ENCODE measurements around the gene TMEM63A.
"Not testable (repeated sequence)": the region's sequence is repeated elsewhere in the genome, so short reads cannot be mapped to it uniquely, and the experiment has no call there.

The TMEM63A gene

DNA sequence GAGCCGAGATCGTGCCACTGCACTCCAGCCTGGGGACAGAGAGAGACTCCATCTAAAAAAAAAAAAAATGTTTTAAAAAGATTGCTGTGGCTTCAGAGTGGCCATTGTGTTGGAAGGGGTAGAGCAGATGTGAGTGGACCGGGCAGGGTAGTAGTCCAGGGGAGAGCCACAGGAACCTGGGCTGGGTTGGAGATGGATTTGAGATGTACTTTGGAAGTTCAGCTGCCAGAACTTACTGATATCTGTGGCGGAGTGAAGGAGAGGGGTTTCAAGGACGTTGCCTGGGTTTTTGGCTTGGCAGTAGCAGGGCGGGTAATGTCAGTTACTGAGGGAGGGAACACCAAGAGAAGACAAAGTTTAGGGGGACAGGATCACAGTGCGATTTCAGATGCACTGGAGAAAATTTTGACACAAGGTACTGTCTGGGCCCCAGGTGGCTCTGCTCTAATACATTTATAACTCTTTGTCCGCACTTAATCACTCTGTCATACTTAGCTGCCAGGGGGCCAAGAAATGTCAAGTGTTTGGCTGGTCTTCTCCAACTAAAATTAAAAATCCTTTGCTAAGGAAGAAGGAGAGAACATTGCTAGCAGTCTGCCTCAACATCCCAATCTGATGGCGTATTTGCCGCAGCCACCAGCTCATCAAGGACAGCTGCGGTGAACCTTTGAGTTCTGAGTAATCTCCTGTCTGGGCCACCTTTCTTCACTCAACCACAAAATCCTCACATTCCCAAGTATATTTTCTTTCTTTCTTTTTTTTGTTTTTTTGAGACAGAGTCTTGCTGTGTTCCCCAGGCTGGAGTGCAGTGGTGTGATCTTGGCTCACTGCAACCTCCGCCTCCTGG is 62.6 kb downstream of the TMEM63A start:
- no peak overlapping the region for H3K4me3 ChIP-seq (replicated peaks; ENCODE audit: low read depth, low read length)
- TF ChIP-seq, protein P1, sequence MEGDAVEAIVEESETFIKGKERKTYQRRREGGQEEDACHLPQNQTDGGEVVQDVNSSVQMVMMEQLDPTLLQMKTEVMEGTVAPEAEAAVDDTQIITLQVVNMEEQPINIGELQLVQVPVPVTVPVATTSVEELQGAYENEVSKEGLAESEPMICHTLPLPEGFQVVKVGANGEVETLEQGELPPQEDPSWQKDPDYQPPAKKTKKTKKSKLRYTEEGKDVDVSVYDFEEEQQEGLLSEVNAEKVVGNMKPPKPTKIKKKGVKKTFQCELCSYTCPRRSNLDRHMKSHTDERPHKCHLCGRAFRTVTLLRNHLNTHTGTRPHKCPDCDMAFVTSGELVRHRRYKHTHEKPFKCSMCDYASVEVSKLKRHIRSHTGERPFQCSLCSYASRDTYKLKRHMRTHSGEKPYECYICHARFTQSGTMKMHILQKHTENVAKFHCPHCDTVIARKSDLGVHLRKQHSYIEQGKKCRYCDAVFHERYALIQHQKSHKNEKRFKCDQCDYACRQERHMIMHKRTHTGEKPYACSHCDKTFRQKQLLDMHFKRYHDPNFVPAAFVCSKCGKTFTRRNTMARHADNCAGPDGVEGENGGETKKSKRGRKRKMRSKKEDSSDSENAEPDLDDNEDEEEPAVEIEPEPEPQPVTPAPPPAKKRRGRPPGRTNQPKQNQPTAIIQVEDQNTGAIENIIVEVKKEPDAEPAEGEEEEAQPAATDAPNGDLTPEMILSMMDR (IDR thresholded peaks at IDR 0.05; ENCODE audit: low read length, missing control alignments), result no peak
- no peak for DNase-seq (ENCODE audit: low read depth)

DNA sequence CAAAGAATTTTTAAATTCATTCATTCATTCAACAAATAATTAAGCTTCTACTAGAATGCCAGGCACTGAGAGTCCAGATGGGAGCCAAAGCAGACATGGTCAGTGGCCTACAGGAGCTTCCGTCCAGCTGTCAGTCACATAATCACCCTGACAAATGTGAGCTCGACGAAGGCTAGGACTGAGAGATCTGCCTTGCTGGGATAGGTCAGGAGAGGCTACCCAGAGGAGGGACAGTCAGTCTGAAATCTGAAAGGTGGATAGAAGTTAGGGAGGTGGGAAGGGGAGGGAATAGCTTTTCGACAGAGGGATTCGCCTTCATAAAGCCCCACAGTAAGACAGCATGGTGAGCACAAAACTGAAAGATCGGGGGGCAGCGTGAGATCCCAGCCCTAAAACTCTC is 64.0 kb downstream of the TMEM63A start:
- no peak overlapping the region for H3K4me3 ChIP-seq (replicated peaks; ENCODE audit: low read depth, low read length)
- no peak for DNase-seq (ENCODE audit: low read depth)
- TF ChIP-seq, protein P1 (IDR thresholded peaks at IDR 0.05; ENCODE audit: low read length, missing control alignments), result no peak

DNA sequence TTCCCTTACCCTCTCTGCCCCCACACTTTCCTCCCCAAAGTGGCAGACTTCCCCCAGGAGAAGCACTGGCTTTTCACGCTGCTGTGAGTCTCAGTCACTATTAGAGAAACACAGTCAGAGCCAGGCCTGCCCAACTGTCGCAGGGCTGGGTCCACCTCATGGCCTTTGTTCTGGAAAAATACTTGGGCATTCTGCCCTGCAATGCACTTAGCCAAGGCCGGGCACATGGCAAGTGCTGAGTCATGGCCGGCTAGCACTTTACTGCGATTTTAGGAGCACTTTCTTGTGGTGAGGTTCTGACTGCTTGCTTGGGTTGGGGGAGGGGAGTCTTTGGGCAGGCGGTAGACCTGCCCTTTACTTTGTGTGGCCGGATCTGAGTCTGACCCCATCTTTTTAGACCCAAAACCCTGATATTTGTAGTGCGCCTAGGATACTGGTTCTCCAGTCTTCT is 64.5 kb downstream of the TMEM63A start:
- TF ChIP-seq, protein P1 (IDR thresholded peaks at IDR 0.05; ENCODE audit: low read length, missing control alignments), result no peak
- H3K4me3 ChIP-seq (replicated peaks; ENCODE audit: low read depth, low read length), result no peak overlapping the region
- peak; percentile 93 for DNase-seq (ENCODE audit: low read depth)

DNA sequence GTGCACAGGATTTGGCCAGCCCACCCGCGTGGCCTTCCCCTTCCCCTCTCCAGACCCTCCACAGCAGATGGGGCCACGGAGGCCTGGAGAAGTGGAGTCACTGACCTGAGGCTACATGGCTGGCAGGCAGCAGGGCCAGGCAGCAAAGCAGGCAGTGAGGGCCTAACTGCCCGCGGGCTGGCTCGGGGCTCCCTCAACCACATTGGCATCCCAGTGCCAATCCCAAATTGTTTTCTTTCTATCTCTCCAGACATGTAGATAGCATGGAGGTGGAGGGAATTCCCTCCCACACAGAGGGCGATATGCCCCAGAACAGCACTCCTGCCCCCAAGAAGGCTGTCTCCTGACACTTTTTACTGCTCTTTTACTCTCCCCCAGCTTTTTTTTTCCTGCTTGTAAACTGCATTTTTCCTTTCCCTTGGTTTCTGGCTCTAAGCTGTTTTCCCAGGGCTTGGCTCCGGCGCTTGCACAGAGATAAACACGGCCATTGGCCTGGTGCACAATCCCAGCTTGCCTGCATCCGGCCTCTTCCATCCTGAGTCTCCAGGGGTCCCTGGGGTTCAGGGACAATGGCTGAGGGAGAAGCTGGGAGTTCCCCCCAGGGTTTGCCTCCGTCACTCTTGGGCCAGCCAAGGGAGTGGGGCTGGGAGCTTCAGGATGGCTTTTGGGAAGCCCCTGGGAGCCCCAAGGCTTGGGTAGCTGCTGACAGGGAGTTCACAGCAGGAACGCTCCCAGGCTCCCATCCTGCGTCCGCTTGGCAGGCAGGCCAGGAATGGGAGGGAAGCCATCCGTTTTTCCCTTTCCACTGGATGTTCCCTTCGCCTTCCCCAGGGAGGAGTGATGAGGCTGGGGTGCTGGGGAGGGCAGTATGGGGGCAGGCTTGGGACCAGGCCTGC is 65.3 kb downstream of the TMEM63A start:
- no peak overlapping the region for H3K4me3 ChIP-seq (replicated peaks; ENCODE audit: low read depth, low read length)
- TF ChIP-seq, protein P1 (IDR thresholded peaks at IDR 0.05; ENCODE audit: low read length, missing control alignments), result no peak
- peak; percentile 66 for DNase-seq (ENCODE audit: low read depth)

DNA sequence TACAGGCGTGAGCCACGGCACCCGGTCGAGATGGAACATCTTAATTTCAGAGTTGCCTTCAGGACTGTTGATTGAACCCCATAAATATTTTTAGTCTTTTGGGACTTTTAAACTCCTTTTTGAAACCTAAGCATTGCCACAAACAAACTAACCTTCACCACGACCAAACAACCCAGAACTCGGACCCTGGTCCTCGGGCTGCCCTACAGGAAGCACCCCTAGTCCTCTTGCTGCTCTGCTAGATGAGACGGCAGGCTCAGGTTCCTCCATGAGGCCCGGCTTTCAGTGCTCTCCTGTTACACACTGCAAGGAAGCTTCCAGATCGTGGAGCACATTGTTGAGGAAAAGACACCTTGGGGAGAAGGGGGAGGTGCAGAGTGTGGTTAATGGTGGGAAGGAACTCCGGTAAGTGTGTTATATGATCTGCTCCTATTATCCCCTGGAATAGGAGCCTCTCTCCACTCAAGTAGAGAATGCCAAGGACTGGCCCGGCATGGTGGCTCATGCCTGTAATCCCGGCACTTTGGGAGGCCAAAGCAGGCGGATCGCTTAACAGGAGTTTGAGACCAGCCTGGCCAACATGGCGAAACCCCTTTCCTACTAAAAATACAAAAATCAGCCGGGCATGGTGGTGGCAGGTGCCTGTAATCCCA is 66.5 kb downstream of the TMEM63A start:
- H3K4me3 ChIP-seq (replicated peaks; ENCODE audit: low read depth, low read length), result no peak overlapping the region
- TF ChIP-seq, protein P1 (IDR thresholded peaks at IDR 0.05; ENCODE audit: low read length, missing control alignments), result no peak
- no peak for DNase-seq (ENCODE audit: low read depth)

DNA sequence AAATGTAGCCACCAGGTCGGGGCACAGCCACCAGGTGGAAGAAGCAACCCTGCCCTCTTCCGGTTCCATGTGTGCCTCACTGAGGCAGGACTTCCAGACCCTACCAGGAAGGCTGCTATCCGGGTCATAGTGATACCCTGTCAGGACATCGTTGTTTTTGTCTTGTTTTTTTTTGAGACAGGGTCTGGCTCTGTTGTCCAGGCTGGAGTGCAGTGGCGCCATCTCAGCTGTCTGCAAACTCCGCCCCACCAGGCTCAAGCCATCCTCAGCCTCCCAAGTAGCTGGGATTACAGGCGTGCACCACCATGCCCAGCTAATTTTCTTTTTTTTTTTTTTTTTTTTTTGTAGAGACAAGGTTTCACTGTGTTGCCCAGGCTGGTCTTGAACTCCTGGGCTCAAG is 67.1 kb downstream of the TMEM63A start:
- not testable (repeated sequence) for DNase-seq (ENCODE audit: low read depth)

DNA sequence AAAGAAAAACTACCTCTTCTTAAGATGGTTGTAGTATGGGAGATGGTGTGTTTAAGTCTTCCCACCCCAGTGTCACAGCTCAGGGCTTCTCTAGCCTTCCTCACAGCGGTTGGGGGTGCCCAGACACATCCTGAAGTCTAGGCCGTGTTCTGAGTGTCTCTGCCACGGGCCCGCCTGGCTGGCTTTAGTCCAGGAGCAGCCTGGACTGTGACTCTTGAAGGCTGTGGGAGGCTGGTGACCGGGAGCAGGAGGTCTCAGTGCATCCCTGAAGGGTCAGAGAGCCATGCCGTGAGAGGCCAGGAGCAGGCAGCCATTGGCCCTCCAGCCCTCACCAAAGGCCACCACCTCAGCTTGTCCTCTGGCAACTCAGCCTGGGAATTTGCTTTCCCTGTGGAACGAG is 67.8 kb downstream of the TMEM63A start:
- no peak for DNase-seq (ENCODE audit: low read depth)
- TF ChIP-seq, protein P1 (IDR thresholded peaks at IDR 0.05; ENCODE audit: low read length, missing control alignments), result no peak
- H3K4me3 ChIP-seq (replicated peaks; ENCODE audit: low read depth, low read length), result no peak overlapping the region

More for the DNA sequence above, 67.1 kb downstream of the TMEM63A start:
- not testable (repeated sequence) for H3K4me3 ChIP-seq (replicated peaks; ENCODE audit: low read depth, low read length)

Measured in fibroblast of pulmonary artery (primary cell).